HG02981 (cell line): Measurements from ENCODE around the gene ATP1A2.

Experiments
- ATAC-seq: cut with Tn5 transposase; IDR thresholded peaks from one replicate; pipeline ENCODE4 v1.9.1; 2021; ENCODE audit warnings: mild to moderate bottlenecking, moderate library complexity; ENCODE audit not compliant: unreplicated experiment

ATP1A2 gene

DNA sequence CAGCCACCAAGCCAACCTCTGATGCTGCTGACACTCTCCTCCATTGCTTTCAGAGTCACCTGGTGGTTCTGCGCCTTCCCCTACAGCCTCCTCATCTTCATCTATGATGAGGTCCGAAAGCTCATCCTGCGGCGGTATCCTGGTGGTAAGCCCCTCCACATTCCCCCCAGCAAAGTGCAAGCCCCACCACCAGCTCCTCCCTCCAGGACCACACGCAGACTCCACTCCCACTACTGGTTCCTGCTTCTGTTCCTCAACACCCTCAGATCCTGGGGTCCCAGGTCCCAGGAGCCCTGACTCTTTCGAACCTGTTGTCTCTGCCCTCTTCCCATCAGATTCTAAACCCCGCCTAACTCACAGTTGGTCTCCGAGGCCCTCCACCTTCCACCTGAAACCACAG is 24.3 kb downstream of the ATP1A2 start:
- no peak for ATAC-seq

DNA sequence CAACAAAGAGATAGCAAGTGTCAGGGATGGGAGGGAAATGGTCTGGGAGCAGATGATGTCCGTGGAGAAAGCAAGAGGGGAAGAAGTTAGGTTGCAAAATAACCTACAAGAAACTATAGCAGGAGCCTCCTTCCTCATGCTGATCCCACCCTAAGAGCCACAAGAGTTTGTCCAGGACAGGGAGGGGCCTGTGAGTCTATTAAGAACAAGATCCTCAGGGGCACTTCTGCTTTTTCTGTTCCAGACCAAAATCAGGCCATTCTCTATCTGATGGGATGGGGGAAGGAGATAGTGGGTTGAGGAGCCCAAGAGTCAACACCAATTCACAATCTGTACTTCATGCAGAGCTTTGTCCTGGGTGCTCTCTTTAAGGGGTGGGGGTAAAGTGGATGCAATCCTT is 28.1 kb downstream of the ATP1A2 start:
- ATAC-seq: no peak

GRCh38 chr1:160144921-160145320 is 29.4 kb downstream of the ATP1A2 start:
- ATAC-seq: no peak

GRCh38 chr1:160146107-160146506 is 30.5 kb downstream of the ATP1A2 start:
- no peak for ATAC-seq

GRCh38 chr1:160148121-160148520 is 32.6 kb downstream of the ATP1A2 start:
- no peak for ATAC-seq

DNA sequence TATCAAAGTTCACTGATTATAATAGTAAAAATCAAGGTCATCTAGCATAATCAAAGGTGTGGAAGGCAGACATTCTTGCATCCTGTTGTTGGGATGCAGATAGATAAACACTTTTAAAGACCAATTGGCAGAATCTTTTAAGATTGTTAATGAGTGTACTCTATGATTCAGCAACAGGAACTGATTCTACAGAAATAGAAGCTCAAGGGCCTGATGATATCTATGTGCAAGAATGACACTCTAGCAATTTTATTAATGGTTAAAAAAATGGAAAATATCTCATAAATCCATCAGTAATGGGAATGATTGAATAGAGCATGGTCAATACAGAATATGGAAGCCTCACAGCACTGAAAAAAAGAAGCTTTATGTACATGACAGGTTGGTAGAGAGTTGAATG is 33.7 kb downstream of the ATP1A2 start:
- ATAC-seq: no peak

DNA sequence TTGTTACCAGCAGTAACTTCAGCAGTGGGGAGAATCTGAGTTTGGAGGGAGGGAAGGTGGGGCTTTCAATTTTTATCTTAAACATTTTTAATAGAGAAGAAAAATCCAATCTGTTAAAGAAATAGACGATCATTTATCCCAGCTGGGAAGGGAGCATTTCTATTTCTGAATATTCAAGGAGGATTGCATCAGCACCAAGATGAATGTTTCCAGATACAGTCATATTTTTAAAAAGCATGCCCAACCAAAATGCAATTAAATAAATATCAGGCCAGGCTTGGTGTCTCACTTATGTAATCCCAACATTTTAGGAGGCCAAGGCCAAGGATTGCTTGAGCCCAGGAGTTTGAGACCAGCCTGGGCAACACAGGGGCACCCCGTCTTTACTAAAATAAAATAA is 34.2 kb downstream of the ATP1A2 start:
- ATAC-seq: no peak

DNA sequence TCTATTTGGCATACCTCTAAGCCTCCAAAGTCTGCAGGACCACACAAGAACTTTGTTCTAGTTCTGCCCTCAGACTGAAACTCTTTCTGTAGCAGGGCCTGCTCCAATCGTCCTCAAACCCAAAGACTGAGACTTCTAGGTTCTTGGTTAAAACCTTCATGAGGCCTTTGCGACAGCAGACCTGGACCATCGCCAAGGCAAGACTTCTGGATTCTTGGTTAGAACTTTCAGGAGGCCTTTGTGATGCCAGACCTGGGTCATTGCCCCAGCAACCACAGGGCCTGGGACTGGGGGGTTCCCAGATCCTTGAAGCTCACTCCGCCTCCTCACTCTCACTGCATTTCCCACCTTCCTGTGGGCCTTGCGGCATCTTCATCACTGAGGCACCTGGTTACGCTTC is 35.7 kb downstream of the ATP1A2 start, which contains the start of gene ATP1A4:
ATP1A4 (plus strand) TSS at position 301 of the 400 bp plus-strand sequence. CDS start 438 bp downstream, outside the sequence.
- ATAC-seq: no peak

DNA sequence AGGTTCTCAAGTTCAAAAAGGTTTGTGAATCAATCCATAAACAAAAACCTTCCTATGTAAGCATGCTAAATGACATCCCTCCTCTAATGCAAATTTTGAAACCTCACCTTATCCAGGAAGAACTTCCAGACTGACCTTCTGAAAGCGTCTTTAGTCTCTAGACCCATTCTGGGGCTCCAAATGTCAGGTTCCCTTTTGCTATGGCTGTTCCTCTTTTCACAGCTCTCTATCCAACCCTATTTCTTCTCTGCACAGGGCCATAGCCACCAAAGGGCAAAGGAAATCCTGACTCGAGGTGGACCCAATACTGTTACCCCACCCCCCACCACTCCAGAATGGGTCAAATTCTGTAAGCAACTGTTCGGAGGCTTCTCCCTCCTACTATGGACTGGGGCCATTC is 39.2 kb downstream of the ATP1A2 start:
- no peak for ATAC-seq

GRCh38 chr1:160156361-160156760 is 40.8 kb downstream of the ATP1A2 start:
- ATAC-seq: no peak

- ATAC-seq: no peak
Measured at GRCh38 chr1:160157174-160157573, 41.6 kb downstream of the ATP1A2 start.

DNA sequence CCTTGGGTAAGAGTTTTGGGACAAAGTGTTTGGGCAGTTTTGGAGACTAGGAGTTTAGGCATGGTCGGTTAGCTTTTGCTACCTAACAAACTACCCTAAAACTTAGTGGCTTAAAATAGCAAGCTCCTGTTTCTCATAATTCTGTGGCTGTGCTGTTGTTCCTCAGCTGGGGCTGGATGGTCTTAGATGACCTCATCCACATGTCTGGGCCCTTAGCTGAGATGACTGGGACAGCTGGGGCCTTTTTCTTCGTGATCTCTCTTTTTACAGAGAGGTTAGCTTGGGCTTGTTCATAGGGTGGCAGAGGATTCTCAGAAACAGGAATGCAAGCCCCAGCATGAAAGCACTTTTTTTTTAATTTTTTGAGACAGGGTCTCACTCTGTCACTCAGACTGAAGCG is 42.5 kb downstream of the ATP1A2 start:
- ATAC-seq: no peak

DNA sequence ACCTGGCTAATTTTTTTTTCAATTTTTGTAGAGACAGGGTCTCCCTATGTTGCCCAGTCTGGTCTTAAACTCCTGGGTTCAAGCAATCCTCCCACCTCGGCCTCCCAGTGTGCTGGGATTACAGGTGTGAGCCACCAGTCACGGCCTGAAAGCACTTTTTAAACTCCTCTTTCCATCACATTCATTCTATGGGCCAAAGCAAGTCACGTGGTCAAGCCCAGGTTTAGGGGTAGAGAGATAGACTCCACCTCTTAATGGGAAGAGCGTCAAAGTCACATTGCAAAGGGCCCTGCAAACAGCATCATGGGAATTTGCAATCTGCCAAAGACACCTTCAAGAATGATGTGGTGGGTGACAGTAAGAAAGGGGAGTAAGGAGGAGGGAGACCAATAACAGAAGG is 43.0 kb downstream of the ATP1A2 start:
- no peak for ATAC-seq

DNA sequence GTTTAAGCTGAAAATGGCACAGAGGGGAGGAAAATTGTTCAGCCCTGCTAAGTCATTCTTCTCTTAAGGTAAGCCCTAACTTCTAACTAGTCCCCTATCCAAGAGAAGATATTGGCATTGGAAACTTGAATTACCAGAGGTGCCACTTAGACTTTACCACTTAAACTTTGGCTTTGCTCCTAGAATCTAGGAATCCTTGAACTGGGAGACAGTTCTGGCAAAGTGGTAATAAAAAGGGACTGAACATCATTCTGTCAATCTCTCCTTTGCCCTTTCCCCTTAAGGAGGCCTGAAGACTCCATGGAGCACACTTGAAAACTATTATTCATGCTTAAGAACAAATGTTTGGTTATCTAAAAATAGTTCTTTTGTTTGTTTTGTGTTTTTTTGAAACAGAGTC is 44.3 kb downstream of the ATP1A2 start:
- ATAC-seq: no peak

DNA sequence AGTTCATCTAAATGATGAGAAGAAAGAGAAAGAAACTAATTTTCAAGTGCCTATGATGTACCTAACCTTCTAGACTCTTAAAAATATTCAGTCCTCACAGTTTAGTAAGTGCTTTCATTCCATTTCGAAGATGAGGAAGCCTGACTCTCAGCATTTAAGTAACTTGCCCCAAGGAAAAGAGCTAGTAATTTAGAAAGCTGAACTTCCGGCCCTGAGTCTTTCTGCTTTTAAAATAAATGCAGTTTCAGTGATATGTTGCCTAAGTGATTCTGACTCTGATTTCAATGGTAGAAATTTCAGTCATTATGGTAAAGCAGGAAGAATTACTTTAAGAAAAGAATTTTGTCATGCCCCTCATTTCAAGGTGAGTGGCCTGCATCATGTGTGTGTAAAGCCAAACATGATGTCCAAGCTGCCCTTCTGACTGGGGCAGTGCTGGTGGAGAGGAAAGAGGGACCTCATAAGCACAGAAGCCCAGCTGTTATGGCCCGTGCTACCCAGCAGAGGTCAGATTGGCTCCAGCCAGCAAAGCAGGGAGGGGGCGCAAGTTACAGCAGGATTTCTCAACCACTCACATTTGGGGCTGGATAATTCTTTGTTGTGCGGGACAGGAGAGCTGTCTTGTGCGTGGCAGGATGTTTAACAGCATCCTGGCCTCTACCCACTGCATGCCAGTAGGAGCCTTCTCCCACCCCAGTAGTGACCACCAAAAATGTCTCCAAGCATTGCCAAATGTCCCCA is 46.6 kb downstream of the ATP1A2 start:
- no peak for ATAC-seq

DNA sequence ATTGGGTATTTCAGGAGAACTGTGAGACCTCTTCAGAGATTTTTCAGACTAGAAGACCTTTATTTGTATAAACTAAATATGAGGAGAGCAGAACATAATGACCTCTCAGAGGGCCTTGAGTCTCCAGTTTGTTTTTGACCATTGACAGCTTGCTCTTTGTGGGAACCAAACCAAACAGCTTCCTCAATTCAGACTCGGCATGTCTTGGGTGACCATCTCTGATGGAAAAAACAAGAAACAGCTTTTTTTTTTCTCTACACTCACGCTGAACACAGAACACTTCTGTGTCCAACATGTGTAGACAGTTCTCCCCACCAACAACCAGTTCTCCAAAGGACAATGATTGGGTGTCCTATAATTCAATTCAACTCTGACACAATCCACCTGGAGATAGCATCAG is 47.4 kb downstream of the ATP1A2 start:
- ATAC-seq: no peak

GRCh38 chr1:160163615-160164014 is 48.1 kb downstream of the ATP1A2 start:
- ATAC-seq: no peak

DNA sequence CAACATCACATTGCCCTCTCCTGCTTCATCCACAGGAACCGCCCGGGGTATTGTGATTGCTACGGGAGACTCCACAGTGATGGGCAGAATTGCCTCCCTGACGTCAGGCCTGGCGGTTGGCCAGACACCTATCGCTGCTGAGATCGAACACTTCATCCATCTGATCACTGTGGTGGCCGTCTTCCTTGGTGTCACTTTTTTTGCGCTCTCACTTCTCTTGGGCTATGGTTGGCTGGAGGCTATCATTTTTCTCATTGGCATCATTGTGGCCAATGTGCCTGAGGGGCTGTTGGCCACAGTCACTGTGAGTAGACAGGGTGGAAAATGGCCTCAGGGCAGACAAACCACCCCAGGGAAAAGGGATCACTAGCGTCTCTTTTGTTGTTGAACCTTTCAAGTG is 48.6 kb downstream of the ATP1A2 start:
- ATAC-seq: no peak

DNA sequence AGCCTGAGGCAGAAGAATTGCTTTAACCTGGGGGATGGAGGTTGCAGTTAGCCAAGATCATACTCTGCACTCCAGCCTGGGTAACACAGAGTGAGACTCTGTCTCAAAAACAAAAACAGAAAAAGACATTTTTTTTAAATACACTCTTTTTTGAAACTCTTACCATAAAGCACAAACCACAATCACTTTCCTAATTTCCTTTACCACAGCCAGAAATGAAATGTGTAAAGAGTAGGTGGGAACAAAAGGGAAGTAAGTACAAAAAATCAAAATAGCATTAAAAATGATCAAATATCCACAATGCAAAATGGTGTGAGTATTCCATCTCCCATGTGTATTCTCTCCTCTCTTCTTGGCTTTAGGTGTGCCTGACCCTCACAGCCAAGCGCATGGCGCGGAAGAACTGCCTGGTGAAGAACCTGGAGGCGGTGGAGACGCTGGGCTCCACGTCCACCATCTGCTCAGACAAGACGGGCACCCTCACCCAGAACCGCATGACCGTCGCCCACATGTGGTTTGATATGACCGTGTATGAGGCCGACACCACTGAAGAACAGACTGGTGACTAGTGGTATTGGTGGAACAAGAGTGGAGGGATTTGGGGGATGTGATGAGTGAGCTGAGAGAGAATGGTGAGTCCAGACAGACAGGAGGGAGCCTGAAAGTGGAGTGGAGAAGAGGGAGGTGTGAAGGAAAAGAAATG is 50.8 kb downstream of the ATP1A2 start:
- no peak for ATAC-seq

DNA sequence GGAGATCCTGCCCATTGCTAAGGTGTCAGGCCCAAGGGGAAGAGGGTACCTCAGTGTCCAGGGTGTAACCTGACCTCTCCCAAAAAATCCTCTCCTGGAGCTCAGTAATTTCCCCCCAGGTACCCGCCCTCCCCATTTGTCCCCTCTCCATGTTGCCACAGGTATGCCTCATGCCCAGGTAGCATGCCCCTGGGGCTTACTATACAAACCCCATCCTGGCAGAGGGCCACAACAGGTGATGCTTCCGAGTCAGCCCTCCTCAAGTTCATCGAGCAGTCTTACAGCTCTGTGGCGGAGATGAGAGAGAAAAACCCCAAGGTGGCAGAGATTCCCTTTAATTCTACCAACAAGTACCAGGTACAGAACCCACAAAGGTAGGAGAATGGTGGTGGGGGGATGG is 51.5 kb downstream of the ATP1A2 start:
- ATAC-seq: no peak

GRCh38 chr1:160167580-160167979 is 52.0 kb downstream of the ATP1A2 start:
- no peak for ATAC-seq

- ATAC-seq: no peak
Measured at GRCh38 chr1:160168016-160168415, 52.5 kb downstream of the ATP1A2 start.
